Measurements from ENCODE around the gene ZNF226. TPM values are rescaled to one million over a fixed set of nuclear protein-coding genes. Genes with fewer than 3 reads are reported as not detected.

Gene ZNF226
- total and polyA plus RNA-seq, 9 of the 15 experiments (the other 6 are each of a cell fraction or from before 2014, with no cell fraction given), result 6.2 to 19.4 (median 9.3) TPM

- TF ChIP-seq CBX3 (IDR thresholded peaks at IDR 0.05; ENCODE audit: borderline replicate concordance in 1 of 2, low read length in 2 of 2) (peak in 1 of 2 experiments; percentile 76; a peak in 1 of 3 replicates), PCBP1 (IDR thresholded peaks at IDR 0.05; ENCODE audit: low read depth, low read length, poor library complexity, severe bottlenecking) (no peak), ZNF639 (CRISPR knock-in tag; conservative IDR thresholded peaks at IDR 0.05 in 1 of 2, IDR thresholded peaks at IDR 0.05 in 1 of 2) (peak in 1 of 2 experiments; percentile 65; a peak in 1 of 4 replicates), TEAD1 (CRISPR knock-in tag; IDR thresholded peaks at IDR 0.05) (no peak), HNRNPLL (IDR thresholded peaks at IDR 0.05; ENCODE audit: low read depth, low read length, poor library complexity, severe bottlenecking) (peak; percentile 22), ZNF583 (CRISPR knock-in tag; IDR thresholded peaks at IDR 0.05) (no peak), CBFA2T2 (conservative IDR thresholded peaks at IDR 0.05) (no peak), EWSR1 (IDR thresholded peaks at IDR 0.05; ENCODE audit: borderline replicate concordance, low read depth, partially characterized antibody) (no peak), ELK1 (CRISPR knock-in tag; IDR thresholded peaks at IDR 0.05) (no peak), SPI1 (IDR thresholded peaks at IDR 0.05; ENCODE audit: borderline replicate concordance, low read depth, low read length) (peak; percentile 99), PURB (CRISPR knock-in tag; IDR thresholded peaks at IDR 0.05; ENCODE audit: low read depth) (no peak), RAD21 (CRISPR knock-in tag; conservative IDR thresholded peaks at IDR 0.05 in 1 of 2, IDR thresholded peaks at IDR 0.05 in 1 of 2) (no peak), TAF1 (IDR thresholded peaks at IDR 0.05; ENCODE audit: control insufficient read depth, extremely low read depth, insufficient read depth, low read length, severe bottlenecking) (no peak), EGR1 (conservative IDR thresholded peaks at IDR 0.05) (no peak), ZBTB8A (IDR thresholded peaks at IDR 0.05; ENCODE audit: partially characterized antibody) (no peak), SRSF1 (IDR thresholded peaks at IDR 0.05; ENCODE audit: low read depth, low read length) (no peak), TRIM28 (IDR thresholded peaks at IDR 0.05) (no peak), ZBTB26 (CRISPR knock-in tag; IDR thresholded peaks at IDR 0.05) (no peak), ZNF511 (CRISPR knock-in tag; IDR thresholded peaks at IDR 0.05) (no peak)
Measured at GRCh38 chr19:44207126-44207803, 42.4 kb downstream of the ZNF226 start (continued).
